IMR-90 (cell line): ENCODE data around the gene CYSLTR2. TPM values are rescaled to one million over a fixed set of nuclear protein-coding genes. Genes with fewer than 3 reads are reported as not detected.

Experiments
- ATAC-seq: fragments of 200-7000 bp; cut with Tn5 transposase; 2 replicates; pipeline ENCODE4 v1.9.1; 2020; ENCODE audit warnings: low read depth, mild to moderate bottlenecking, moderate library complexity
- BruUV-seq: library from RNA; stranded (reverse); fragments of 400-500 nt; replicated peaks from 2 replicates; lab custom pipeline; 2021; lab: Mats Ljungman, UMichigan
- CTCF ChIA-PET: fragments of 300-600 bp; formaldehyde crosslinking; extraction: SDS; loops from one replicate; lab custom pipeline; 2021; ENCODE audit warnings: antibody characterized with exemption; lab: Yijun Ruan, JAX
- POLR2A ChIA-PET: fragments of 300-600 bp; sonication (Branson Sonifier 250); formaldehyde crosslinking; loops from one replicate; lab custom pipeline; 2022; ENCODE audit warnings: antibody characterized with exemption; ENCODE audit not compliant: unreplicated experiment; lab: Charles Lee
- DNase-seq: peaks from one replicate; pipeline ENCODE4 v3.0.0; 2013
- H2AFZ ChIP-seq: replicated peaks from 2 replicates; pipeline ENCODE3; 2013; ENCODE audit warnings: low read length, mild to moderate bottlenecking; ENCODE audit not compliant: poor library complexity
- H2AK5ac ChIP-seq: 2 replicates; pipeline ENCODE4 v1.6.1; 2013; ENCODE audit warnings: low read depth, low read length, inconsistent platforms
- H2AK9ac ChIP-seq: replicated peaks from 2 replicates; pipeline ENCODE3; 2013; ENCODE audit warnings: mild to moderate bottlenecking, low read depth, low read length, moderate library complexity; ENCODE audit not compliant: poor library complexity
- H2BK120ac ChIP-seq: 2 replicates; pipeline ENCODE4 v1.6.1; 2013; ENCODE audit warnings: low read depth, low read length, inconsistent platforms
- H2BK15ac ChIP-seq: 3 replicates; pipeline ENCODE4 v1.6.1; 2013; ENCODE audit warnings: low read depth, low read length, inconsistent platforms
- H2BK20ac ChIP-seq: 2 replicates; pipeline ENCODE4 v1.6.1; 2013; ENCODE audit warnings: low read depth, mild to moderate bottlenecking, inconsistent platforms, low read length, moderate library complexity
- H2BK5ac ChIP-seq: 2 replicates; pipeline ENCODE4 v1.6.1; 2013; ENCODE audit warnings: mild to moderate bottlenecking, low read depth, low read length, inconsistent platforms; ENCODE audit not compliant: poor library complexity, severe bottlenecking
- H3K14ac ChIP-seq: replicated peaks from 2 replicates; pipeline ENCODE4 v1.6.1; 2013; ENCODE audit warnings: low read depth, low read length, inconsistent platforms
- H3K18ac ChIP-seq: 2 replicates; pipeline ENCODE4 v1.6.1; 2013; ENCODE audit warnings: low read depth, low read length, control low read depth
- H3K23ac ChIP-seq: 2 replicates; pipeline ENCODE4 v1.6.1; 2013; ENCODE audit warnings: low read depth, low read length, inconsistent platforms
- H3K27ac ChIP-seq: 2 replicates; pipeline ENCODE4 v1.5.1; 2013; ENCODE audit warnings: mild to moderate bottlenecking, control low read depth, low read length; ENCODE audit not compliant: insufficient read depth
- H3K27me3 ChIP-seq: 2 replicates; pipeline ENCODE4 v1.6.1; 2013; ENCODE audit warnings: low read length; ENCODE audit not compliant: control insufficient read depth, insufficient read depth
- H3K36me3 ChIP-seq: 2 replicates; pipeline ENCODE4 v1.6.1; 2013; ENCODE audit warnings: low read length, mixed read lengths; ENCODE audit not compliant: control insufficient read depth, insufficient read depth
- H3K4ac ChIP-seq: 2 replicates; pipeline ENCODE4 v1.6.1; 2013; ENCODE audit warnings: low read depth, low read length, inconsistent platforms
- H3K4me1 ChIP-seq: 2 replicates; pipeline ENCODE4 v1.6.1; 2013; ENCODE audit warnings: low read length, mixed read lengths; ENCODE audit not compliant: control insufficient read depth, insufficient read depth
- H3K4me2 ChIP-seq: 2 replicates; pipeline ENCODE4 v1.6.1; 2013; ENCODE audit warnings: low read depth, mild to moderate bottlenecking, control low read depth, low read length, moderate library complexity
- H3K4me3 ChIP-seq: 2 replicates; pipeline ENCODE4 v1.5.1; 2013; ENCODE audit warnings: low read depth, mild to moderate bottlenecking, control low read depth, low read length, moderate library complexity; ENCODE audit not compliant: insufficient read depth
- H3K56ac ChIP-seq: 2 replicates; pipeline ENCODE4 v1.6.1; 2013; ENCODE audit warnings: low read length, inconsistent platforms; ENCODE audit not compliant: insufficient read depth; ENCODE audit errors: extremely low read depth
- H3K79me1 ChIP-seq, 2 experiments: 2 replicates each; pipeline ENCODE4 v1.6.1; 2013; ENCODE audit warnings: low read length in 2 of 2, inconsistent platforms in 1 of 2, low read depth in 1 of 2
- H3K9ac ChIP-seq: 2 replicates; pipeline ENCODE4 v1.6.1; 2013; ENCODE audit warnings: low read depth, low read length, control low read depth
- H3K9me1 ChIP-seq: 2 replicates; pipeline ENCODE4 v1.6.1; 2013; ENCODE audit warnings: low read length, inconsistent platforms; ENCODE audit not compliant: insufficient read depth
- H3K9me3 ChIP-seq: 2 replicates; pipeline ENCODE4 v1.6.1; 2013; ENCODE audit warnings: low read length; ENCODE audit not compliant: control insufficient read depth, insufficient read depth
- H4K20me1 ChIP-seq: 2 replicates; pipeline ENCODE4 v1.6.1; 2013; ENCODE audit warnings: low read length, inconsistent platforms; ENCODE audit not compliant: insufficient read depth
- H4K5ac ChIP-seq: 2 replicates; pipeline ENCODE4 v1.6.1; 2013; ENCODE audit warnings: mild to moderate bottlenecking, low read depth, low read length, control low read depth
- H4K8ac ChIP-seq, 2 experiments: 2 replicates each; pipeline ENCODE4 v1.6.1; 2013; ENCODE audit warnings: low read depth in 2 of 2, low read length in 2 of 2, control low read depth in 1 of 2, inconsistent platforms in 1 of 2
- H4K91ac ChIP-seq: 2 replicates; pipeline ENCODE4 v1.6.1; 2013; ENCODE audit warnings: low read depth, low read length, inconsistent platforms; ENCODE audit not compliant: insufficient read depth
- BHLHE40 ChIP-seq: fragments of 150-350 bp; IDR thresholded peaks from 2 replicates; pipeline ENCODE4 v1.6.1; 2016; ENCODE audit warnings: mild to moderate bottlenecking, low read depth, low read length
- CEBPB ChIP-seq: IDR thresholded peaks from 2 replicates; pipeline ENCODE4 v1.6.1; 2012; ENCODE audit warnings: low read depth, low read length, improper control_type of control experiment
- CHD1 ChIP-seq: IDR thresholded peaks from 2 replicates; pipeline ENCODE4 v1.6.1; 2012; ENCODE audit warnings: low read depth, low read length, improper control_type of control experiment
- CTCF ChIP-seq: conservative IDR thresholded peaks from 2 replicates; pipeline ENCODE4 v1.5.1; 2012; ENCODE audit warnings: mild to moderate bottlenecking, low read depth, low read length, improper control_type of control experiment
- FOS ChIP-seq: fragments of 150-350 bp; IDR thresholded peaks from 2 replicates; pipeline ENCODE4 v1.6.1; 2016; ENCODE audit warnings: low read depth, low read length
- MAFK ChIP-seq: IDR thresholded peaks from 2 replicates; pipeline ENCODE4 v1.6.1; 2012; ENCODE audit warnings: low read depth, low read length, improper control_type of control experiment
- MAZ ChIP-seq: IDR thresholded peaks from 2 replicates; pipeline ENCODE4 v1.6.1; 2012; ENCODE audit warnings: low read depth, mild to moderate bottlenecking, low read length, improper control_type of control experiment, moderate library complexity, borderline replicate concordance
- MXI1 ChIP-seq: IDR thresholded peaks from 2 replicates; pipeline ENCODE4 v1.6.1; 2012; ENCODE audit warnings: low read depth, mild to moderate bottlenecking, low read length, moderate library complexity, borderline replicate concordance
- NFE2L2 ChIP-seq: fragments of 150-350 bp; IDR thresholded peaks from 2 replicates; pipeline ENCODE4 v1.6.1; 2016; ENCODE audit warnings: low read depth, mild to moderate bottlenecking, low read length
- POLR2A ChIP-seq: IDR thresholded peaks from 2 replicates; pipeline ENCODE4 v1.6.1; 2012; ENCODE audit warnings: mild to moderate bottlenecking, low read depth, low read length
- RAD21 ChIP-seq: IDR thresholded peaks from 2 replicates; pipeline ENCODE4 v1.6.1; 2012; ENCODE audit warnings: low read length, improper control_type of control experiment
- RCOR1 ChIP-seq: IDR thresholded peaks from 2 replicates; pipeline ENCODE4 v1.6.1; 2012; ENCODE audit warnings: mild to moderate bottlenecking, low read length, improper control_type of control experiment; ENCODE audit not compliant: insufficient replicate concordance
- RFX5 ChIP-seq: IDR thresholded peaks from 2 replicates; pipeline ENCODE4 v1.8.0; 2012; ENCODE audit warnings: low read depth, mild to moderate bottlenecking, low read length, moderate library complexity
- SMC3 ChIP-seq: fragments of 150-350 bp; IDR thresholded peaks from 2 replicates; pipeline ENCODE4 v1.6.1; 2016; ENCODE audit warnings: low read depth, mild to moderate bottlenecking, antibody characterized with exemption, low read length, moderate library complexity
- WGBS, 2 experiments: methylation state at CpG; one replicate each; pipeline versions ENCODE4 v1.1.5 to v1.1.7; 2013; ENCODE audit warnings: missing lambda C conversion rate in 2 of 2; ENCODE audit not compliant: insufficient read length in 1 of 2; ENCODE audit errors: extremely low coverage in 2 of 2; 5-methylcytosine and 5-hydroxymethylcytosine counted together
- dilution Hi-C: fragments of 300-500 bp; cut with HindIII; formaldehyde crosslinking; loops from one replicate; pipeline ENCODE4 v1.14.3; 2018; ENCODE audit warnings: low sequenced_read_pairs; ENCODE audit not compliant: unreplicated experiment
- in situ Hi-C: fragments of 300-500 bp; cut with MboI; formaldehyde crosslinking; loops from 3 replicates; pipeline ENCODE4 v1.14.3; 2019; ENCODE audit warnings: low sequenced_read_pairs, inconsistent platforms, mixed read lengths
- intact Hi-C: fragments of 100-400 bp; cut with micrococcal nuclease; formaldehyde crosslinking; loops from 2 replicates; pipeline ENCODE4 v1.10.0; 2022
- polyA plus RNA-seq, 3 experiments: library from polyadenylated mRNA; depleted of rRNA; stranded (reverse); fragments of >200 nt; gene quantifications; 2 replicates each; pipeline ENCODE4 v1.2.3, GENCODE V29; 2012; ENCODE audit warnings: low replicate concordance in 1 of 3
- total RNA-seq: library from RNA; depleted of rRNA; stranded (reverse); fragments of >200 nt; gene quantifications from 2 replicates; pipeline ENCODE4 v1.2.3, GENCODE V29; 2012
- TF ChIP-seq, protein P1 (sequence below): fragments of 150-350 bp; IDR thresholded peaks from 2 replicates; pipeline ENCODE4 v1.6.1; 2017; ENCODE audit warnings: mild to moderate bottlenecking, antibody characterized with exemption, low read length, low read depth
- TF ChIP-seq, protein P2 (sequence below): fragments of 150-350 bp; IDR thresholded peaks from 2 replicates; pipeline ENCODE4 v1.6.1; 2016; ENCODE audit warnings: low read depth, mild to moderate bottlenecking, low read length, moderate library complexity, borderline replicate concordance

The CYSLTR2 gene
- total and polyA plus RNA-seq, 2 of the 4 experiments (the other 2 are of a cell fraction): not detected

DNA sequence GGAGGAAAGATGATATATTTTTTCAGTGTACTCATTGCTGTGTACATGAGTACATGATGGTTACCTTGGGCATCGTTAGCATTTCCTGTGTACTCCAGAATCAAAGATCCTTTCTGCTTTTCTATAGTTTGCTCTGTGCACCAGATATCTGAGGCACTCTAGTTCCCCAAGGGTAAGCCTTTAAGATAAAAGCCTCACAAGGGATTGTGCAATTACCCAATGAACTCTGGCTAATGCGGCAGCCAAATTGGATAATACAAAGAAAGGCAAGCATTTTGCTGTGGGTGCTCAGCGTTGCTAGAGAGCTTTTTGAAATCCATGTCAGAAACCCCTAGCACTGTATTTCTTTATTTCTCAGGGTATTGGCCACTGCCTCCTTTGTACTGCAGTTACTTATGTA is 2.9 kb downstream of the CYSLTR2 start:
- Histone ChIP-seq H3K23ac (no peak overlapping the region), H3K4me3 (no peak overlapping the region), H3K36me3 (no peaks in the 10 kb centered on the region), H3K9me3 (no peaks in the 10 kb centered on the region), H3K18ac (no peak overlapping the region), H2BK120ac (no peak overlapping the region), H3K14ac (no peak overlapping the region), H2BK5ac (no peak overlapping the region), H4K5ac (no peak overlapping the region), H2AFZ (no peak overlapping the region), H3K4ac (no peak overlapping the region), H2BK20ac (no peak overlapping the region), H3K27ac (no peak overlapping the region), H3K9me1 (no peaks in the 10 kb centered on the region), H4K91ac (no peak overlapping the region), H3K4me1 (no peaks in the 10 kb centered on the region), H3K79me1 (no peaks in the 10 kb centered on the region), H4K8ac (no peak overlapping the region), H2AK9ac (no peak overlapping the region), H2AK5ac (no peak overlapping the region), H3K27me3 (peaks cover 17% of the 10 kb centered on the region), H3K4me2 (no peak overlapping the region), H2BK15ac (no peak overlapping the region), H3K9ac (no peak overlapping the region), H3K56ac (no peak overlapping the region), H4K20me1 (no peaks in the 10 kb centered on the region)
- CTCF ChIA-PET: no interaction called here
- in situ Hi-C loops: no loop called here
- ATAC-seq (no peak), DNase-seq (no peak)
- dilution Hi-C loops: no loop called here
- WGBS, 2 experiments: no CpG with 5 or more reads among the region's 3 CpGs
- BruUV-seq: no TSS peak
- POLR2A ChIA-PET: no interaction called here
- TF ChIP-seq RCOR1: no peak
- TF ChIP-seq CTCF: no peak
- TF ChIP-seq MAZ: no peak
- TF ChIP-seq POLR2A: no peak
- TF ChIP-seq BHLHE40: no peak
- TF ChIP-seq CHD1: no peak
- no peak for TF ChIP-seq CEBPB
- no peak for TF ChIP-seq RFX5
- TF ChIP-seq, protein P1, sequence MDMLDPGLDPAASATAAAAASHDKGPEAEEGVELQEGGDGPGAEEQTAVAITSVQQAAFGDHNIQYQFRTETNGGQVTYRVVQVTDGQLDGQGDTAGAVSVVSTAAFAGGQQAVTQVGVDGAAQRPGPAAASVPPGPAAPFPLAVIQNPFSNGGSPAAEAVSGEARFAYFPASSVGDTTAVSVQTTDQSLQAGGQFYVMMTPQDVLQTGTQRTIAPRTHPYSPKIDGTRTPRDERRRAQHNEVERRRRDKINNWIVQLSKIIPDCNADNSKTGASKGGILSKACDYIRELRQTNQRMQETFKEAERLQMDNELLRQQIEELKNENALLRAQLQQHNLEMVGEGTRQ: no peak
- no peak for TF ChIP-seq SMC3
- TF ChIP-seq NFE2L2: no peak
- TF ChIP-seq FOS: no peak
- TF ChIP-seq MXI1: no peak
- no peak for TF ChIP-seq MAFK
- TF ChIP-seq, protein P2, sequence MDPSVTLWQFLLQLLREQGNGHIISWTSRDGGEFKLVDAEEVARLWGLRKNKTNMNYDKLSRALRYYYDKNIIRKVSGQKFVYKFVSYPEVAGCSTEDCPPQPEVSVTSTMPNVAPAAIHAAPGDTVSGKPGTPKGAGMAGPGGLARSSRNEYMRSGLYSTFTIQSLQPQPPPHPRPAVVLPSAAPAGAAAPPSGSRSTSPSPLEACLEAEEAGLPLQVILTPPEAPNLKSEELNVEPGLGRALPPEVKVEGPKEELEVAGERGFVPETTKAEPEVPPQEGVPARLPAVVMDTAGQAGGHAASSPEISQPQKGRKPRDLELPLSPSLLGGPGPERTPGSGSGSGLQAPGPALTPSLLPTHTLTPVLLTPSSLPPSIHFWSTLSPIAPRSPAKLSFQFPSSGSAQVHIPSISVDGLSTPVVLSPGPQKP: no peak
- TF ChIP-seq RAD21: no peak
- intact Hi-C loops: no loop called here
